H1 (cell line): ENCODE results near the gene CYB5B. TPM values are rescaled to one million over a fixed set of nuclear protein-coding genes. Genes with fewer than 3 reads are reported as not detected.
"Not testable (repeated sequence)": the region's sequence is repeated elsewhere in the genome, so short reads cannot be mapped to it uniquely, and the experiment has no call there.

Experiments
- CTCF ChIA-PET: fragments of 300-600 bp; sonication (Branson Sonifier 250); formaldehyde crosslinking; loops from one replicate; lab custom pipeline; 2021; ENCODE audit not compliant: partially characterized antibody; lab: Charles Lee
- POLR2A ChIA-PET: fragments of 300-600 bp; sonication (Branson Sonifier 250); formaldehyde crosslinking; loops from one replicate; lab custom pipeline; 2021; ENCODE audit warnings: inconsistent platforms; ENCODE audit not compliant: partially characterized antibody; lab: Charles Lee
- DNase-seq, 2 experiments: peaks; one replicate each; pipeline versions ENCODE4 v3.0.0 to v3.0.0-alpha.2; 2010 to 2022; ENCODE audit warnings: low spot score in 2 of 2, low read depth in 1 of 2, mixed read lengths in 1 of 2
- FAIRE-seq: peaks from 2 replicates; lab custom pipeline; 2011; peaks lifted over from hg19 to GRCh38; lab: Jason Lieb, UNC
- H2AFZ ChIP-seq: 2 replicates; pipeline ENCODE4 v1.8.1; 2012; ENCODE audit warnings: low read length, inconsistent platforms
- H2AK5ac ChIP-seq: 2 replicates; pipeline ENCODE4 v1.6.1; 2013; ENCODE audit warnings: low read depth, low read length
- H2BK120ac ChIP-seq: replicated peaks from 2 replicates; pipeline ENCODE3; 2013; ENCODE audit warnings: low read depth, low read length, inconsistent platforms
- H2BK12ac ChIP-seq: 2 replicates; pipeline ENCODE4 v1.6.1; 2013; ENCODE audit warnings: low read depth, low read length
- H2BK15ac ChIP-seq: 2 replicates; pipeline ENCODE4 v1.6.1; 2013; ENCODE audit warnings: low read length
- H2BK20ac ChIP-seq: 2 replicates; pipeline ENCODE4 v1.6.1; 2013; ENCODE audit warnings: low read length
- H2BK5ac ChIP-seq: 2 replicates; pipeline ENCODE4 v1.6.1; 2013; ENCODE audit warnings: low read depth, low read length
- H3K14ac ChIP-seq: 2 replicates; pipeline ENCODE4 v1.6.1; 2013; ENCODE audit warnings: inconsistent platforms; ENCODE audit not compliant: insufficient read length
- H3K18ac ChIP-seq: 2 replicates; pipeline ENCODE4 v1.6.1; 2013; ENCODE audit warnings: low read length; ENCODE audit errors: extremely low read depth
- H3K23ac ChIP-seq: 2 replicates; pipeline ENCODE4 v1.6.1; 2013; ENCODE audit warnings: inconsistent platforms; ENCODE audit not compliant: insufficient read length
- H3K23me2 ChIP-seq: 2 replicates; pipeline ENCODE4 v1.6.1; 2013; ENCODE audit warnings: low read depth, low read length
- H3K27ac ChIP-seq: 2 replicates; pipeline ENCODE4 v1.6.1; 2011; ENCODE audit warnings: low read depth, low read length, inconsistent platforms
- H3K27me3 ChIP-seq, 4 experiments: replicated peaks in 1 of 4; 1 replicate in 1 of 4; 2 replicates in 3 of 4; pipeline versions ENCODE4 v1.6.1 to v1.8.1; 2011 to 2013; ENCODE audit warnings: low read length in 3 of 4, mild to moderate bottlenecking in 3 of 4, inconsistent platforms in 2 of 4, mixed read lengths in 2 of 4, moderate library complexity in 1 of 4; ENCODE audit not compliant: control insufficient read depth in 3 of 4, insufficient read depth in 3 of 4; ENCODE audit errors: extremely low read depth in 1 of 4
- H3K36me3 ChIP-seq, 4 experiments: 2 replicates each; pipeline versions ENCODE4 v1.6.1 to v1.8.1; 2011 to 2013; ENCODE audit warnings: mild to moderate bottlenecking in 4 of 4, low read length in 3 of 4, moderate library complexity in 2 of 4, control low read depth in 1 of 4, inconsistent platforms in 1 of 4; ENCODE audit not compliant: insufficient read depth in 4 of 4, control insufficient read depth in 2 of 4
- H3K4ac ChIP-seq: replicated peaks from 2 replicates; pipeline ENCODE3; 2013; ENCODE audit warnings: low read length, low read depth, mixed read lengths, inconsistent platforms; ENCODE audit not compliant: insufficient read length
- H3K4me1 ChIP-seq, 4 experiments: replicated peaks in 1 of 4; 1 replicate in 1 of 4; 2 replicates in 3 of 4; pipeline versions ENCODE4 v1.6.1 to v1.8.1; 2011 to 2013; ENCODE audit warnings: low read length in 3 of 4, inconsistent platforms in 2 of 4, mixed read lengths in 1 of 4; ENCODE audit not compliant: insufficient read depth in 4 of 4, control insufficient read depth in 3 of 4
- H3K4me2 ChIP-seq, 2 experiments: 2 replicates each; pipeline versions ENCODE4 v1.6.1 to v1.8.1; 2011 to 2013; ENCODE audit warnings: low read depth in 2 of 2, low read length in 2 of 2, control low read depth in 1 of 2, inconsistent platforms in 1 of 2, mild to moderate bottlenecking in 1 of 2; ENCODE audit not compliant: insufficient read depth in 1 of 2
- H3K4me3 ChIP-seq, 4 experiments: fragments of 200-600, 300-600 bp in 1 of 4; sonication (generic), shearing (Covaris generic), sonication (Bioruptor Twin) in 1 of 4; 2 replicates each; pipeline versions ENCODE4 v1.5.1 to v1.8.1; 2011 to 2016; ENCODE audit warnings: low read length in 4 of 4, low read depth in 3 of 4, control low read depth in 2 of 4, inconsistent platforms in 2 of 4, mild to moderate bottlenecking in 2 of 4, mixed read lengths in 1 of 4, moderate library complexity in 1 of 4; ENCODE audit not compliant: insufficient read depth in 2 of 4; ENCODE audit errors: extremely low read depth in 1 of 4
- H3K56ac ChIP-seq: replicated peaks from 2 replicates; pipeline ENCODE3; 2013; ENCODE audit warnings: low read depth, mild to moderate bottlenecking, mixed read lengths, low read length, inconsistent platforms; ENCODE audit not compliant: insufficient read length
- H3K79me1 ChIP-seq: 2 replicates; pipeline ENCODE4 v1.6.1; 2013; ENCODE audit warnings: low read depth, low read length, control low read depth
- H3K79me2 ChIP-seq, 2 experiments: 2 replicates each; pipeline versions ENCODE4 v1.6.1 to v1.8.1; 2012 to 2013; ENCODE audit warnings: low read length in 2 of 2, mild to moderate bottlenecking in 2 of 2, inconsistent platforms in 1 of 2; ENCODE audit not compliant: insufficient read depth in 2 of 2, control insufficient read depth in 1 of 2
- H3K9ac ChIP-seq, 4 experiments: replicated peaks in 1 of 4; 1 replicate in 1 of 4; 2 replicates in 3 of 4; pipeline versions ENCODE4 v1.6.1 to v1.8.1; 2011 to 2013; ENCODE audit warnings: low read depth in 3 of 4, low read length in 3 of 4, control low read depth in 2 of 4, mild to moderate bottlenecking in 2 of 4, moderate library complexity in 2 of 4, inconsistent platforms in 1 of 4; ENCODE audit errors: extremely low read depth in 1 of 4
- H3K9me3 ChIP-seq, 2 experiments: 2 replicates each; pipeline versions ENCODE4 v1.6.1 to v1.8.1; 2012 to 2013; ENCODE audit warnings: mild to moderate bottlenecking in 2 of 2, moderate library complexity in 2 of 2, control low read depth in 1 of 2, inconsistent platforms in 1 of 2, low read depth in 1 of 2, low read length in 1 of 2, mixed read lengths in 1 of 2; ENCODE audit not compliant: insufficient read depth in 2 of 2
- H4K20me1 ChIP-seq, 2 experiments: replicated peaks in 1 of 2; 2 replicates each; pipeline versions ENCODE3 to v1.8.1; 2011 to 2013; ENCODE audit warnings: inconsistent platforms in 2 of 2, low read length in 2 of 2, mild to moderate bottlenecking in 1 of 2; ENCODE audit not compliant: insufficient read depth in 2 of 2, control insufficient read depth in 1 of 2
- H4K5ac ChIP-seq: 2 replicates; pipeline ENCODE4 v1.6.1; 2013; ENCODE audit warnings: low read length, low read depth, mixed read lengths, inconsistent platforms; ENCODE audit not compliant: insufficient read length
- H4K8ac ChIP-seq: 2 replicates; pipeline ENCODE4 v1.8.0; 2013; ENCODE audit warnings: mild to moderate bottlenecking, moderate library complexity, low read length, inconsistent platforms; ENCODE audit not compliant: insufficient read depth; ENCODE audit errors: extremely low read depth
- H4K91ac ChIP-seq: replicated peaks from 2 replicates; pipeline ENCODE3; 2013; ENCODE audit warnings: low read length, mixed read lengths, inconsistent platforms; ENCODE audit not compliant: insufficient read length
- WGBS, 2 experiments: shearing (Covaris generic) in 1 of 2; methylation state at CpG; one replicate each; pipeline versions ENCODE4 v1.1.6 to v1.1.7; 2013 to 2015; ENCODE audit warnings: low lambda C conversion rate in 2 of 2, mixed read lengths in 2 of 2, inconsistent platforms in 1 of 2, low coverage in 1 of 2, missing lambda C conversion rate in 1 of 2; ENCODE audit not compliant: insufficient replicate concordance in 2 of 2, insufficient coverage in 1 of 2, insufficient read length in 1 of 2; ENCODE audit errors: extremely low coverage in 1 of 2, missing lambda C conversion rate in 1 of 2; 5-methylcytosine and 5-hydroxymethylcytosine counted together
- polyA plus RNA-seq, 7 experiments: library from polyadenylated mRNA; depleted of rRNA in 3 of 7; stranded (reverse) in 5 of 7; unstranded in 2 of 7; fragments of >200 nt in 5 of 7; fragments of 200-250 nt in 2 of 7; gene quantifications; 1 replicate in 5 of 7; 2 replicates in 1 of 7; 4 replicates in 1 of 7; pipeline versions ENCODE4 v1.2.1 to v1.2.3, GENCODE V29; 2011 to 2013; ENCODE audit warnings: missing spikeins in 2 of 7, mixed read lengths in 2 of 7
- total RNA-seq: library from RNA; stranded (reverse); fragmentation: NEBNext Ultra II Directional; extraction: Animal tissue kit (Norgen Biotek cat#: 25700); gene quantifications from 2 replicates; pipeline ENCODE4 v1.2.1, GENCODE V29; 2021

Gene CYB5B
- total and polyA plus RNA-seq, 2 of the 8 experiments (the other 6 are each of a cell fraction or from before 2014, with no cell fraction given): 108 to 127 TPM

GRCh38 chr16:69441030-69441429 lies 16.6 kb downstream of the CYB5B start:
- H2BK5ac ChIP-seq, H3K79me1 ChIP-seq, H3K23ac ChIP-seq, DNase-seq, H3K4me3 ChIP-seq, H3K36me3 ChIP-seq, H4K5ac ChIP-seq, H2AK5ac ChIP-seq, H3K27me3 ChIP-seq, H3K18ac ChIP-seq, H3K14ac ChIP-seq, H4K20me1 ChIP-seq, H3K4ac ChIP-seq, H4K8ac ChIP-seq, H2BK12ac ChIP-seq, H2BK15ac ChIP-seq, CTCF ChIA-PET, H3K4me2 ChIP-seq, H2AFZ ChIP-seq, FAIRE-seq, H3K27ac ChIP-seq, H3K23me2 ChIP-seq, H2BK120ac ChIP-seq, H3K56ac ChIP-seq, H4K91ac ChIP-seq, H2BK20ac ChIP-seq, POLR2A ChIA-PET, H3K9ac ChIP-seq, H3K4me1 ChIP-seq, H3K9me3 ChIP-seq: not testable (repeated sequence)
- H3K79me2 ChIP-seq: peaks cover 0 to 79% of the 10 kb centered on the region in 2 experiments; a peak in 2 of 4 replicates
- 98% methylated on average over 7 of the region's 7 CpGs; no CpG with 5 or more reads in 1 of the 2 experiments for WGBS, 2 experiments
